HCT116 (cell line): ENCODE measurements around the gene DTWD1.
"Not testable (repeated sequence)": the region's sequence is repeated elsewhere in the genome, so short reads cannot be mapped to it uniquely, and the experiment has no call there.

Experiments
- EZH2 ChIP-seq: fragments of 200-600 bp; sonication (generic); IDR thresholded peaks from 2 replicates; pipeline ENCODE4 v1.6.1; 2017; ENCODE audit warnings: antibody characterized with exemption, mixed run types
- EZH2phosphoT487 ChIP-seq: fragments of 200-600 bp; IDR thresholded peaks from 2 replicates; pipeline ENCODE4 v1.6.1; 2018; ENCODE audit warnings: antibody characterized with exemption, borderline replicate concordance
- POLR2A ChIP-seq: IDR thresholded peaks from 2 replicates; pipeline ENCODE4 v1.7.0; 2011; ENCODE audit warnings: borderline replicate concordance; ENCODE audit not compliant: insufficient read depth, insufficient read length; ENCODE audit errors: extremely low read depth
- REST ChIP-seq: IDR thresholded peaks from 2 replicates; pipeline ENCODE4 v1.6.1; 2012; ENCODE audit warnings: low read depth
- TF ChIP-seq, protein P1 (sequence below), 3 experiments: fragments of 200-600 bp in 1 of 3; sonication (generic) in 1 of 3; IDR thresholded peaks in 2 of 3; conservative IDR thresholded peaks in 1 of 3; 2 replicates each; pipeline ENCODE4 v1.5.1; 2012 to 2017; ENCODE audit warnings: low read depth in 2 of 3, low read length in 2 of 3, antibody characterized with exemption in 1 of 3, borderline replicate concordance in 1 of 3, control low read depth in 1 of 3, mild to moderate bottlenecking in 1 of 3, mixed read lengths in 1 of 3, mixed run types in 1 of 3, moderate library complexity in 1 of 3; ENCODE audit not compliant: insufficient read depth in 1 of 3

GRCh38 chr15:49702982-49703381 is 82.1 kb downstream of the DTWD1 start:
- TF ChIP-seq, protein P1, sequence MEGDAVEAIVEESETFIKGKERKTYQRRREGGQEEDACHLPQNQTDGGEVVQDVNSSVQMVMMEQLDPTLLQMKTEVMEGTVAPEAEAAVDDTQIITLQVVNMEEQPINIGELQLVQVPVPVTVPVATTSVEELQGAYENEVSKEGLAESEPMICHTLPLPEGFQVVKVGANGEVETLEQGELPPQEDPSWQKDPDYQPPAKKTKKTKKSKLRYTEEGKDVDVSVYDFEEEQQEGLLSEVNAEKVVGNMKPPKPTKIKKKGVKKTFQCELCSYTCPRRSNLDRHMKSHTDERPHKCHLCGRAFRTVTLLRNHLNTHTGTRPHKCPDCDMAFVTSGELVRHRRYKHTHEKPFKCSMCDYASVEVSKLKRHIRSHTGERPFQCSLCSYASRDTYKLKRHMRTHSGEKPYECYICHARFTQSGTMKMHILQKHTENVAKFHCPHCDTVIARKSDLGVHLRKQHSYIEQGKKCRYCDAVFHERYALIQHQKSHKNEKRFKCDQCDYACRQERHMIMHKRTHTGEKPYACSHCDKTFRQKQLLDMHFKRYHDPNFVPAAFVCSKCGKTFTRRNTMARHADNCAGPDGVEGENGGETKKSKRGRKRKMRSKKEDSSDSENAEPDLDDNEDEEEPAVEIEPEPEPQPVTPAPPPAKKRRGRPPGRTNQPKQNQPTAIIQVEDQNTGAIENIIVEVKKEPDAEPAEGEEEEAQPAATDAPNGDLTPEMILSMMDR (IDR thresholded peaks at IDR 0.05 in 2 of 3, conservative IDR thresholded peaks at IDR 0.05 in 1 of 3; ENCODE audit: borderline replicate concordance in 1 of 3, insufficient read depth in 1 of 3, low read depth in 2 of 3, low read length in 2 of 3): not testable (repeated sequence)
- TF ChIP-seq REST, EZH2phosphoT487, POLR2A, EZH2: not testable (repeated sequence)
